OCI-LY7 (cell line): Measurements from ENCODE around the gene NAT9. TPM values are rescaled to one million over a fixed set of nuclear protein-coding genes. Genes with fewer than 3 reads are reported as not detected.

ENCODE experiments used
- BruUV-seq: library from RNA; stranded (reverse); fragments of 400-500 nt; replicated peaks from 2 replicates; lab custom pipeline; 2021; lab: Mats Ljungman, UMichigan
- CTCF ChIA-PET: fragments of 300-600 bp; sonication (Branson Sonifier 250); formaldehyde crosslinking; loops from one replicate; lab custom pipeline; 2022; ENCODE audit warnings: antibody characterized with exemption; ENCODE audit not compliant: unreplicated experiment; lab: Charles Lee
- POLR2A ChIA-PET: fragments of 300-600 bp; sonication (Branson Sonifier 250); formaldehyde crosslinking; loops from one replicate; lab custom pipeline; 2022; ENCODE audit warnings: antibody characterized with exemption; lab: Charles Lee
- DNase-seq: peaks from one replicate; pipeline ENCODE4 v3.0.0-alpha.2; 2015; ENCODE audit warnings: low spot score
- H2AFZ ChIP-seq: fragments of 200-600 bp; sonication (generic), shearing (Covaris generic); 2 replicates; pipeline ENCODE4 v1.6.1; 2014; ENCODE audit warnings: mild to moderate bottlenecking, antibody characterized with exemption, low read length, moderate library complexity
- H3K27ac ChIP-seq: fragments of 200-600 bp; sonication (generic); 2 replicates; pipeline ENCODE4 v1.5.1; 2014; ENCODE audit warnings: mixed run types, low read depth, mild to moderate bottlenecking, moderate library complexity, low read length, inconsistent platforms; ENCODE audit not compliant: poor library complexity, severe bottlenecking
- H3K36me3 ChIP-seq: fragments of 200-600 bp; sonication (generic); 2 replicates; pipeline ENCODE4 v1.6.1; 2014; ENCODE audit warnings: mild to moderate bottlenecking, antibody characterized with exemption, low read length, moderate library complexity, mixed read lengths; ENCODE audit not compliant: insufficient read depth
- H3K4me1 ChIP-seq: fragments of 200-600 bp; sonication (generic); 2 replicates; pipeline ENCODE4 v1.5.1; 2014; ENCODE audit warnings: mild to moderate bottlenecking, low read length; ENCODE audit not compliant: insufficient read depth, poor library complexity, severe bottlenecking
- H3K4me2 ChIP-seq: fragments of 200-600 bp; sonication (generic); 2 replicates; pipeline ENCODE4 v1.6.1; 2014; ENCODE audit warnings: mild to moderate bottlenecking, low read length
- H3K4me3 ChIP-seq: fragments of 200-600 bp; sonication (generic); 2 replicates; pipeline ENCODE4 v1.5.1; 2014; ENCODE audit warnings: mild to moderate bottlenecking, low read depth, low read length; ENCODE audit not compliant: poor library complexity, severe bottlenecking
- H3K79me2 ChIP-seq: fragments of 200-600 bp; sonication (generic); 2 replicates; pipeline ENCODE4 v1.6.1; 2016; ENCODE audit warnings: low read depth, mild to moderate bottlenecking, low read length, moderate library complexity, mixed read lengths; ENCODE audit not compliant: insufficient read depth
- H3K9me2 ChIP-seq: fragments of 200-600 bp; sonication (generic); 2 replicates; pipeline ENCODE4 v1.6.1; 2016; ENCODE audit warnings: mild to moderate bottlenecking, low read length, mixed read lengths; ENCODE audit not compliant: insufficient read depth
- H3K9me3 ChIP-seq: fragments of 200-600 bp; sonication (generic); 2 replicates; pipeline ENCODE4 v1.6.1; 2014; ENCODE audit warnings: mild to moderate bottlenecking, mixed run types, low read length, mixed read lengths
- H4K20me1 ChIP-seq: fragments of 200-600 bp; sonication (generic); 2 replicates; pipeline ENCODE4 v1.6.1; 2014; ENCODE audit warnings: mild to moderate bottlenecking, antibody characterized with exemption, low read length, moderate library complexity, mixed read lengths; ENCODE audit not compliant: insufficient read depth
- EZH2phosphoT487 ChIP-seq: fragments of 200-600 bp; sonication (generic); IDR thresholded peaks from 2 replicates; pipeline ENCODE4 v1.6.1; 2018; ENCODE audit warnings: low read depth, borderline replicate concordance, mild to moderate bottlenecking, mixed run types, antibody characterized with exemption, low read length, moderate library complexity, mixed read lengths
- intact Hi-C: fragments of 100-400 bp; cut with micrococcal nuclease; formaldehyde crosslinking; loops from one replicate; pipeline ENCODE4 v1.10.0; 2022; ENCODE audit not compliant: unreplicated experiment
- total RNA-seq, 2 experiments: library from RNA; depleted of rRNA in 1 of 2; stranded (reverse); fragments of >200 nt in 1 of 2; shearing (Covaris generic) in 1 of 2; gene quantifications; 2 replicates each; pipeline ENCODE4 v1.2.3, GENCODE V29; 2014 to 2022
- TF ChIP-seq, protein P1 (sequence below): fragments of 200-600 bp; sonication (generic); conservative IDR thresholded peaks from 2 replicates; pipeline ENCODE4 v1.5.1; 2014; ENCODE audit warnings: mild to moderate bottlenecking, antibody characterized with exemption, low read length, moderate library complexity, mixed read lengths

The NAT9 gene
- total RNA-seq, 2 experiments from 2014 or later, result 77.2 to 87.9 TPM

DNA sequence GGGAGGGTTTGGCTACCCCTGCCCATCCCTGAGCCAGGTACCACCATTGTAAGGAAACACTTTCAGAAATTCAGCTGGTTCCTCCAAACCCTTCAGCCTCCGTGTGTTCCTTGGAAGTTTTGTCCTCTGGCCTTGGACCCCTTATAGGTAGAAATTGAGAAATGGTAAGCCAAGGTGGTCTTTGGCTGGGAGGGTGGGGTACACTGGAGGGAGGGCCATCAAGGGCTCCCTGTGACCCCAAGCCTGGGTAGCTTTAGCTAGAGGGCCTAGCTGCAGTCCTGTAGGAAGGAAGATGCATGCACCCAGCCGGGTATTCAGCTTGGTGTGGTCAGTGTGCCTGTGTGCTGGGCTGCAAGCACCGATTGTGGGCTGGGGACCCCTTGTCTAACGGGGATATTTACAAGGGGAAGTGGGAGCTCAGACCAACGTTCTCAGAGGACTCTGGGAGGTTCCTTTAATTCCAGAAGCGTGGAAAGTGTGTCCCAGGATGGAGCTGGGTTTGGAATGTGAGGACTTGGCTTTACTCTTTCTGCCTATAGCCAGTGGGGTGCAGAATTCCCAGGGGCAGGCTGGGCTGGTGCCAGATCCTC lies 6.8 kb downstream of the NAT9 start:
- peaks cover 86% of the 10 kb centered on the region for H3K36me3 ChIP-seq
- DNase-seq, result no peak
- no peak overlapping the region for H3K27ac ChIP-seq
- no peaks in the 10 kb centered on the region; the same call in 1 of the 2 replicates for H3K79me2 ChIP-seq
- BruUV-seq, result no TSS peak
- no peak overlapping the region for H3K4me3 ChIP-seq
- POLR2A ChIA-PET, result interaction anchor here (0.6 to 1.2 kb wide), 4 partner anchors 20 to 103 kb away, joined by 3 read pairs; no protein-coding TSS in a partner anchor
- no peaks in the 10 kb centered on the region for H3K9me2 ChIP-seq
- H3K4me1 ChIP-seq, result no peaks in the 10 kb centered on the region
- no peak overlapping the region for H2AFZ ChIP-seq
- H4K20me1 ChIP-seq, result no peaks in the 10 kb centered on the region
- intact Hi-C loops, result no loop called here
- CTCF ChIA-PET, result no interaction called here
- no peak overlapping the region for H3K4me2 ChIP-seq
- H3K9me3 ChIP-seq, result no peaks in the 10 kb centered on the region
- TF ChIP-seq, protein P1, sequence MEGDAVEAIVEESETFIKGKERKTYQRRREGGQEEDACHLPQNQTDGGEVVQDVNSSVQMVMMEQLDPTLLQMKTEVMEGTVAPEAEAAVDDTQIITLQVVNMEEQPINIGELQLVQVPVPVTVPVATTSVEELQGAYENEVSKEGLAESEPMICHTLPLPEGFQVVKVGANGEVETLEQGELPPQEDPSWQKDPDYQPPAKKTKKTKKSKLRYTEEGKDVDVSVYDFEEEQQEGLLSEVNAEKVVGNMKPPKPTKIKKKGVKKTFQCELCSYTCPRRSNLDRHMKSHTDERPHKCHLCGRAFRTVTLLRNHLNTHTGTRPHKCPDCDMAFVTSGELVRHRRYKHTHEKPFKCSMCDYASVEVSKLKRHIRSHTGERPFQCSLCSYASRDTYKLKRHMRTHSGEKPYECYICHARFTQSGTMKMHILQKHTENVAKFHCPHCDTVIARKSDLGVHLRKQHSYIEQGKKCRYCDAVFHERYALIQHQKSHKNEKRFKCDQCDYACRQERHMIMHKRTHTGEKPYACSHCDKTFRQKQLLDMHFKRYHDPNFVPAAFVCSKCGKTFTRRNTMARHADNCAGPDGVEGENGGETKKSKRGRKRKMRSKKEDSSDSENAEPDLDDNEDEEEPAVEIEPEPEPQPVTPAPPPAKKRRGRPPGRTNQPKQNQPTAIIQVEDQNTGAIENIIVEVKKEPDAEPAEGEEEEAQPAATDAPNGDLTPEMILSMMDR, result no peak
- no peak for TF ChIP-seq EZH2phosphoT487

DNA sequence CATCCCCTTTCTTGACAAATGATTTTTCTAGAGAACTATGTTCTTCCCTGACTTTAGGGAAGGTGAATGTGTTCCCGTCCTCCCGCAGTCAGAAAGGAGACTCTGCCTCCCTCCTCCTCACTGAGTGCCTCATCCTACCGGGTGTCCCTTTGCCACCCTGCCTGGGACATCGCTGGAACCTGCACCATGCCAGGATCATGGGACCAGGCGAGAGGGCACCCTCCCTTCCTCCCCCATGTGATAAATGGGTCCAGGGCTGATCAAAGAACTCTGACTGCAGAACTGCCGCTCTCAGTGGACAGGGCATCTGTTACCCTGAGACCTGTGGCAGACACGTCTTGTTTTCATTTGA lies 7.4 kb downstream of the NAT9 start:
- Histone ChIP-seq H3K4me3 (no peak overlapping the region), H3K9me2 (no peaks in the 10 kb centered on the region), H2AFZ (no peak overlapping the region), H3K36me3 (peaks cover 86% of the 10 kb centered on the region), H3K4me2 (no peak overlapping the region), H3K79me2 (no peaks in the 10 kb centered on the region; the same call in 1 of the 2 replicates), H3K9me3 (no peaks in the 10 kb centered on the region), H3K27ac (no peak overlapping the region), H4K20me1 (no peaks in the 10 kb centered on the region), H3K4me1 (no peaks in the 10 kb centered on the region)
- TSS peak; percentile 83 for BruUV-seq
- no peak for DNase-seq
- intact Hi-C loops, result no loop called here
- POLR2A ChIA-PET, result interaction anchor here (1.2 kb wide), 1 partner anchor 20 kb away, joined by 3 read pairs; no protein-coding TSS in a partner anchor
- CTCF ChIA-PET, result no interaction called here
- no peak for TF ChIP-seq EZH2phosphoT487
- TF ChIP-seq, protein P1, result no peak

DNA sequence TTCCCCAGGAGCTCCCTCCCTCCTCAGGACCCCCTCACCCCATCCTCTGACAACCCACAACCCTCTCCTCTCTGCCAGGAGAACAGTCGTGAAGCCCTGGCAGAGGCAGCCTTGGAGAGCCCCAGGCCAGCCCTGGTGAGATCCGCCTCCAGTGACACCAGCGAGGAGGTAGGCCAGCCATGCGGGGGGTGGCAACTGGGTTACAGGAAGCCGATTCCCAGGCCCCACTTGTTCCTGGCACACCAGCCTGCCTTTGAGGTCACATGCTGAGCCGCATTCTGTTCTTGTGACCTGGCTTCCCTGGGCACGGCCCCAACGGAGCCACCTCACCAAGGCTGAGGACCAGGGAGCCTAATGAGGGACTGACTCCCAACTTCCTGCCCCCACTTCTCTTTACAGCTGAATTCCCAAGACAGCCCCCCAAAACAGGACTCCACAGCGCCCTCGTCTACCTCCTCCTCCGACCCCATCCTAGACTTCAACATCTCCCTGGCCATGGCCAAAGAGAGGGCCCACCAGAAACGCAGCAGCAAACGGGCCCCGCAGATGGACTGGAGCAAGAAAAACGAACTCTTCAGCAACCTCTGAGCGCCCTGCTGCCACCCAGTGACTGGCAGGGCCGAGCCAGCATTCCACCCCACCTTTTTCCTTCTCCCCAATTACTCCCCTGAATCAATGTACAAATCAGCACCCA lies 7.9 kb downstream of the NAT9 start:
- no peak for DNase-seq
- POLR2A ChIA-PET, result no interaction called here
- TF ChIP-seq, protein P1, result no peak
- no peak for TF ChIP-seq EZH2phosphoT487
- CTCF ChIA-PET, result interaction anchor here (1.0 kb wide), 1 partner anchor 30 kb away, joined by 3 read pairs; no protein-coding TSS in a partner anchor
- Histone ChIP-seq H4K20me1 (no peaks in the 10 kb centered on the region), H3K9me2 (no peaks in the 10 kb centered on the region), H3K4me2 (no peak overlapping the region), H2AFZ (no peak overlapping the region), H3K9me3 (no peaks in the 10 kb centered on the region), H3K79me2 (no peaks in the 10 kb centered on the region), H3K36me3 (peaks cover 81% of the 10 kb centered on the region), H3K27ac (no peak overlapping the region), H3K4me1 (no peaks in the 10 kb centered on the region), H3K4me3 (no peak overlapping the region)
- BruUV-seq, result no TSS peak
- intact Hi-C loops, result no loop called here
